DND-41 (cell line): ENCODE results near the gene ZC3H12A.

Experiments
- CTCF ChIP-seq: IDR thresholded peaks from 2 replicates; pipeline ENCODE4 v1.5.1; 2012; ENCODE audit warnings: borderline replicate concordance, low read length, moderate library complexity, mild to moderate bottlenecking; ENCODE audit not compliant: poor library complexity, severe bottlenecking; ENCODE audit errors: extremely low read depth
- EZH2 ChIP-seq: IDR thresholded peaks from 3 replicates; pipeline ENCODE4 v1.6.1; 2012; ENCODE audit warnings: borderline replicate concordance, low read depth, mild to moderate bottlenecking, moderate library complexity, low read length, inconsistent platforms; ENCODE audit not compliant: severe bottlenecking

DNA sequence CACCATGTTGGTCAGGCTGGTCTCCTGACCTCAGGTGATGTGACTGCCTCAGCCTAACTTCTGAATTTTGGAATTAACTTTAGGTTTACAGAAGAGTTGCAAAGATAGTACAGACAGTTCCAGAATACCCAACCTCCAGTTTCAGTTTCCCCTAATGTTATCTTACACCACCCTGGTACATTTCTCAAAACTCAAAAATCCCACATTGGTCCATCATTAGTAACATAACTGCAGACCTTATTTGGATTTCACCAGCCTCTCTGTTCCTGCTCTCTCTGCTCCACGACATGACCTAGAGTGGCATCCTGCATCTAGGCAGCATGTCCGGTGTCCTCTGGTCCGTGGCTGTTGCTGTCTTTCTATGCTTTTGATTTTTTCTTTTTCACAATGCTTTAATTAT, 5.0 kb upstream of the ZC3H12A start:
- TF ChIP-seq CTCF (no peak), EZH2 (no peak)
